ENCODE results near the gene AVPR1B. TPM values are rescaled to one million over a fixed set of nuclear protein-coding genes. Genes with fewer than 3 reads are reported as not detected.

AVPR1B gene
- total and polyA plus RNA-seq, 2 donors (not counting 3 experiments of a cell fraction or from before 2014, with no cell fraction given), result not detected

GRCh38 chr1:206144605-206145004 is 27.4 kb upstream of the AVPR1B start:
- no peak overlapping the region for H2AFZ ChIP-seq (ENCODE audit: low read depth, low read length)
- no peak overlapping the region for H3K9ac ChIP-seq (replicated peaks; ENCODE audit: extremely low read depth, insufficient read depth, low read length)
- H3K4me2 ChIP-seq (ENCODE audit: insufficient read depth, low read length), result no peak overlapping the region
- no peaks in the 10 kb centered on the region for H3K9me3 ChIP-seq (replicated peaks; ENCODE audit: control insufficient read depth, insufficient read depth, low read length)
- no peak overlapping the region for H3K4me3 ChIP-seq (replicated peaks in 1 of 3; ENCODE audit: insufficient read depth in 1 of 3, low read depth in 1 of 3, low read length in 3 of 3)
- dilution Hi-C loops (cut with MboI; ENCODE audit: extremely low pct_ligation_motif_present, low sequenced_read_pairs) (no loop called here), intact Hi-C loops (cut with micrococcal nuclease) (no loop called here)
- no peaks in the 10 kb centered on the region for H4K20me1 ChIP-seq (replicated peaks; ENCODE audit: control insufficient read depth, extremely low read depth, insufficient read depth, low read length)
- no peaks in the 10 kb centered on the region for H3K9me1 ChIP-seq (replicated peaks; ENCODE audit: control insufficient read depth, extremely low read depth, insufficient read depth, low read length)
- peaks cover 31 to 35% of the 10 kb centered on the region in 2 experiments for H3K27me3 ChIP-seq (ENCODE audit: control insufficient read depth in 2 of 2, insufficient read depth in 2 of 2, low read length in 2 of 2)
- H3K27ac ChIP-seq (ENCODE audit: insufficient read depth, low read depth, low read length), result no peak overlapping the region
- H3K4me1 ChIP-seq (ENCODE audit: control insufficient read depth, extremely low read depth, insufficient read depth, low read length), result no peaks in the 10 kb centered on the region
- ChIA-PET CTCF (no interaction called here), POLR2A (no interaction called here)
- no peak for FAIRE-seq
- TF ChIP-seq GATA2 (IDR thresholded peaks at IDR 0.05; ENCODE audit: insufficient read depth, insufficient read length, low read depth, low read length), result no peak
- no peak for TF ChIP-seq FOS (IDR thresholded peaks at IDR 0.05; ENCODE audit: borderline replicate concordance, insufficient read depth, low read length)
- no peak for TF ChIP-seq EZH2 (IDR thresholded peaks at IDR 0.05; ENCODE audit: borderline replicate concordance, low read depth, low read length, severe bottlenecking)
- TF ChIP-seq MYC (IDR thresholded peaks at IDR 0.05; ENCODE audit: low read depth, low read length), result no peak
- no peak for TF ChIP-seq CTCF (IDR thresholded peaks at IDR 0.05; ENCODE audit: extremely low read depth in 1 of 2, insufficient read depth in 1 of 2, low read depth in 1 of 2, low read length in 2 of 2)
- DNase-seq (ENCODE audit: low read depth, low spot score), result no peak
- no peaks in the 10 kb centered on the region for H3K36me3 ChIP-seq (ENCODE audit: control insufficient read depth in 2 of 2, extremely low read depth in 1 of 2, insufficient read depth in 2 of 2, low read length in 2 of 2)
- no peaks in the 10 kb centered on the region for H3K79me2 ChIP-seq (ENCODE audit: control insufficient read depth, insufficient read depth, low read length)
- no TSS peak for BruUV-seq (replicated peaks)

Measured in endothelial cell of umbilical vein (primary cell).